Left lung (tissue), 10 donors: ENCODE results near the gene WDR27. TPM values are rescaled to one million over a fixed set of nuclear protein-coding genes. Genes with fewer than 3 reads are reported as not detected.

Experiments used
- ATAC-seq: fragments of 200-7000 bp; cut with Tn5 transposase; one replicate; pipeline ENCODE4 v1.9.1; 2020; ENCODE audit warnings: moderate library complexity
- DNase-seq, 4 donors: peaks; one replicate each; pipeline ENCODE4 v3.0.0-alpha.2; 2013 to 2020
- H3K27ac ChIP-seq, 2 donors: fragments of 200-600 bp; sonication (generic) in 1 of 2; one replicate each; pipeline versions ENCODE4 v1.5.0 to v1.8.0; 2020 to 2021
- H3K27me3 ChIP-seq, 2 donors: fragments of 200-600 bp; sonication (generic) in 1 of 2; one replicate each; pipeline versions ENCODE4 v1.5.0 to v1.8.0; 2020 to 2021
- H3K36me3 ChIP-seq, 2 donors: fragments of 200-600 bp; sonication (generic) in 1 of 2; one replicate each; pipeline versions ENCODE4 v1.5.0 to v1.8.0; 2020 to 2021
- H3K4me1 ChIP-seq, 2 donors: fragments of 200-600 bp; one replicate each; pipeline ENCODE4 v1.8.0; 2021
- H3K4me3 ChIP-seq, 2 donors: fragments of 200-600 bp; sonication (generic) in 1 of 2; one replicate each; pipeline versions ENCODE4 v1.5.0 to v1.8.0; 2020 to 2021; ENCODE audit warnings: mild to moderate bottlenecking in 1 of 2
- H3K9me3 ChIP-seq, 2 donors: fragments of 200-600 bp; sonication (generic) in 1 of 2; one replicate each; pipeline versions ENCODE4 v1.5.0 to v1.8.0; 2020 to 2021
- CTCF ChIP-seq, 2 donors: fragments of 200-600 bp; sonication (generic) in 1 of 2; IDR thresholded peaks; one replicate each; pipeline versions ENCODE4 v1.5.0 to v1.8.0; 2021; ENCODE audit warnings: antibody characterized with exemption in 2 of 2
- intact Hi-C, 2 donors: fragments of 100-400 bp; cut with DNase I; formaldehyde crosslinking; loops; one replicate each; pipeline versions ENCODE4 v1.11.2 to v1.14.2; 2022
- polyA plus RNA-seq, 6 donors: library from polyadenylated mRNA; unstranded; fragments of 120-200 nt; gene quantifications; one replicate each; pipeline ENCODE4 v1.2.1, GENCODE V29; 2013; ENCODE audit not compliant: insufficient read length in 6 of 6
- total RNA-seq, 2 donors: library from RNA; stranded (reverse); fragmentation: NEBNext Ultra II Directional; extraction: Animal tissue kit (Norgen Biotek cat#: 25700); gene quantifications; one replicate each; pipeline ENCODE4 v1.2.1, GENCODE V29; 2021
- donor health status: DM: no; HTN: yes; CAD: no.
- donor health status: DM: no; HTN: no; CAD: no.

WDR27 gene
- total and polyA plus RNA-seq, 8 donors = 31.3 to 104 (median 86.3) TPM

DNA sequence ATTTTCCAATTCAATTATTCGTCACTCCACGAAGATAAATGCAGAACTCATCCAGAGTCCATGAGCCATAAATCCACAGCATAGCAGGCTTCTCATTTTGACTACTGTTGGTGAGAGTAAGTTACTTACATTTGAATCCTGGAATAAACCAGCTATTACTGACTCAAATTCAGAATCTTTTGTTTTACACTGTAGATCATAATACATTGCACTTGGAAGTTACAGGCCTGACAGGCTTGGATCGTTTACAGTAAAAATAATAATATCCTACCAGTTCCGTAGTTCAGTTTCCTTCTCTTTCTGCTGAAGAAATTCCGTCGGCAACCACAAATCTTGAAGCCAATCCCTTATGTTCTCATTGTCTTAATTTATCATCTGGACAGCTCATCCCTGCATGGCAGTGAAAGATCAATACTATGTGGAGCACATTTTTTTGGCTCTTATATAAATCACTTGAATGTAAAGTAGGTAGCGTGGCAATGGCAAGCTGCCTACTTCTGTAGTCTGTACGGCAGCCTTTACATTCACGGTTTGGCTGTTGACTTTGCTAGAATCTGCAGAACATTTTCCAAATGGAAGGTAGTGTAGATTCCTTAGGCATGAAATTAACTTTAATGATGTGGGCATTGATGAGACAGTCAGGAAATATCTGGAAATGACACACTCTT, 142.9 kb downstream of the WDR27 start:
- peaks cover 0 to 6% of the 10 kb centered on the region in 2 donors for H3K36me3 ChIP-seq
- ATAC-seq = no peak
- TF ChIP-seq CTCF (IDR thresholded peaks at IDR 0.05) = no peak
- no peaks in the 10 kb centered on the region for H3K27me3 ChIP-seq
- H3K4me3 ChIP-seq = no peak overlapping the region
- peaks cover 0 to 2% of the 10 kb centered on the region in 2 donors for H3K9me3 ChIP-seq
- no peak for DNase-seq
- H3K4me1 ChIP-seq = peaks cover 0 to 2% of the 10 kb centered on the region in 2 donors
- H3K27ac ChIP-seq = no peak overlapping the region
- intact Hi-C loops = no loop called here

DNA sequence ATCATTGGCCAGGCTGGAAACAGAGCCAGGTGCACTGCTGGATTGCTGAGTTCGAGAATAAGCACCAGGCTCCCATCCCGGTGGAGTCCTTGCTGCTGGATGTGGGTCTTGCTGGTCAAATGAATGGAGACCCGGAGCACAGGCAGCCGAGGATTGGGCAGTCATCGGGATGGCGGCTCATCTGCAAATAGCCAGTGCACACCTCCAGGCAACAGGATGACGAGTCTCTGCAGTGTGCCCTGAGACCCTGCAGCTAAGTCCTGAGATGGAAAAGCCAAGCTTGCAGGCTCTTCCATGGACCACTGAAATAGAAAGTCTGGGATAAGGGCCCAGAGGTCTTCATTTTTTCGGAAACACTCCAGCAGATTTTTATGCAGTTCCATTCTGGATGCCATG, 143.5 kb downstream of the WDR27 start:
- Histone ChIP-seq H3K4me3 (no peak overlapping the region), H3K27me3 (no peaks in the 10 kb centered on the region), H3K9me3 (peaks cover 0 to 2% of the 10 kb centered on the region in 2 donors), H3K4me1 (peaks cover 0 to 2% of the 10 kb centered on the region in 2 donors), H3K27ac (no peak overlapping the region), H3K36me3 (peaks cover 0 to 6% of the 10 kb centered on the region in 2 donors)
- DNase-seq (no peak), ATAC-seq (no peak)
- intact Hi-C loops = no loop called here
- no peak for TF ChIP-seq CTCF (IDR thresholded peaks at IDR 0.05)

- Histone ChIP-seq H3K4me3 (no peak overlapping the region), H3K27ac (no peak overlapping the region), H3K9me3 (peaks cover 0 to 2% of the 10 kb centered on the region in 2 donors), H3K27me3 (no peaks in the 10 kb centered on the region), H3K4me1 (peaks cover 0 to 2% of the 10 kb centered on the region in 2 donors), H3K36me3 (peaks cover 0 to 6% of the 10 kb centered on the region in 2 donors)
- ATAC-seq (no peak), DNase-seq (no peak)
- no peak for TF ChIP-seq CTCF (IDR thresholded peaks at IDR 0.05)
- intact Hi-C loops = no loop called here
Measured at GRCh38 chr6:169557887-169558286, 143.9 kb downstream of the WDR27 start.

GRCh38 chr6:169556758-169557548, 144.9 kb downstream of the WDR27 start:
- Histone ChIP-seq H3K4me1 (peaks cover 0 to 2% of the 10 kb centered on the region in 2 donors), H3K9me3 (peaks cover 0 to 2% of the 10 kb centered on the region in 2 donors), H3K27ac (no peak overlapping the region), H3K36me3 (peaks cover 0 to 6% of the 10 kb centered on the region in 2 donors), H3K4me3 (no peak overlapping the region), H3K27me3 (no peaks in the 10 kb centered on the region)
- intact Hi-C loops = no loop called here
- DNase-seq (no peak), ATAC-seq (no peak)
- no peak for TF ChIP-seq CTCF (IDR thresholded peaks at IDR 0.05)

DNA sequence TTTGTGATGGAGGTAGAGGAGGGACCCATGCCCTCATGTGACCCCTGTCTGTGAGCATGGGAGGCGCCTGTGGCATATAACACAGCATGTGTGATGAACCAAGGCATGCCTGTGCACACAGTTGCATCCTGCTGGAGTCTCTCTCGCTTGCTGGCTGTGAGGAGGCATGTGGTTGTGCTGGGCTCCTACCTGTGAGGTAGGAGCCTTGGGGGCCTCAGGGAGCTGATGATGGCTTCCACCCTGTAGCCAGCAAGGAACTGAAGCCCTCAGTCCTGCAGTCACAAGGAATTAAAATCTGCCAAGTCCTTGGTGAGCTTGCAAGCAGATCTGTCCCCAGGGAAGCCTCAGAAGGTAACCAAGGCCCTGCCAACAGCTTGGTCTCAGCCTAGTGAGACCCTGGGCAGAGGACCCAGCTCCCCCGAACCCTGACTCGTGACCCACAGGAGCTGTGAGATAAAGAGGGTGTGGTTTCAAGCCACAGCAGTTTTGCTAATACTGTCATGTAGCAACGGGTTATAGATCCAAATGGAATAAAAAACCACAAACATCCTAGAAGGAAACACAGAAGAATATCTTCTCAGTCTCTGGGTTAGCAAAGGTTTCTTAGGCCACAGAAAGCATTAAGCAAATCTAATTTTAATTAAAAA, 145.7 kb downstream of the WDR27 start:
- ATAC-seq (no peak), DNase-seq (no peak)
- H3K4me1 ChIP-seq = peaks cover 0 to 2% of the 10 kb centered on the region in 2 donors
- H3K36me3 ChIP-seq = peaks cover 0 to 6% of the 10 kb centered on the region in 2 donors
- no peak overlapping the region for H3K27ac ChIP-seq
- H3K4me3 ChIP-seq = no peak overlapping the region
- H3K9me3 ChIP-seq = no peaks in the 10 kb centered on the region
- TF ChIP-seq CTCF (IDR thresholded peaks at IDR 0.05) = no peak
- intact Hi-C loops = no loop called here
- H3K27me3 ChIP-seq = no peaks in the 10 kb centered on the region
